Measurements from ENCODE around the gene RNASEH2B.

RNASEH2B gene

GRCh38 chr13:50907781-50908180 is 1.8 kb upstream of the RNASEH2B start:
- DNase-seq (ENCODE audit: low read depth), result no peak

GRCh38 chr13:50908371-50908770 is 1.2 kb upstream of the RNASEH2B start:
- DNase-seq (ENCODE audit: low read depth), result no peak

GRCh38 chr13:50910485-50910805 is 854 bp downstream of the RNASEH2B start:
- no peak for DNase-seq (ENCODE audit: low read depth)

- DNase-seq (ENCODE audit: low read depth), result no peak
Observed at GRCh38 chr13:50911081-50911631, 1.6 kb downstream of the RNASEH2B start.

GRCh38 chr13:50911937-50912795 is 2.6 kb downstream of the RNASEH2B start:
- DNase-seq (ENCODE audit: low read depth), result peak; percentile 71

GRCh38 chr13:50912851-50913250 is 3.3 kb downstream of the RNASEH2B start:
- DNase-seq (ENCODE audit: low read depth), result no peak

- DNase-seq (ENCODE audit: low read depth), result no peak
Observed at GRCh38 chr13:50914176-50914700, 4.6 kb downstream of the RNASEH2B start.

GRCh38 chr13:50914848-50915247 is 5.3 kb downstream of the RNASEH2B start:
- DNase-seq (ENCODE audit: low read depth), result no peak

GRCh38 chr13:50915565-50915964 is 6.0 kb downstream of the RNASEH2B start:
- no peak for DNase-seq (ENCODE audit: low read depth)

- no peak for DNase-seq (ENCODE audit: low read depth)
Observed at GRCh38 chr13:50916701-50917184, 7.2 kb downstream of the RNASEH2B start.

GRCh38 chr13:50917572-50917971 is 8.0 kb downstream of the RNASEH2B start:
- DNase-seq (ENCODE audit: low read depth), result no peak

- DNase-seq (ENCODE audit: low read depth), result no peak
Observed at GRCh38 chr13:50918567-50918966, 9.0 kb downstream of the RNASEH2B start.

GRCh38 chr13:50919277-50919676 is 9.7 kb downstream of the RNASEH2B start:
- no peak for DNase-seq (ENCODE audit: low read depth)

GRCh38 chr13:50921706-50922105 is 12.1 kb downstream of the RNASEH2B start:
- DNase-seq (ENCODE audit: low read depth), result no peak

- no peak for DNase-seq (ENCODE audit: low read depth)
Observed at GRCh38 chr13:50923272-50923671, 13.7 kb downstream of the RNASEH2B start.

GRCh38 chr13:50924025-50924424 is 14.4 kb downstream of the RNASEH2B start:
- no peak for DNase-seq (ENCODE audit: low read depth)

GRCh38 chr13:50927701-50928100 is 18.1 kb downstream of the RNASEH2B start:
- no peak for DNase-seq (ENCODE audit: low read depth)

- DNase-seq (ENCODE audit: low read depth), result no peak
Observed at GRCh38 chr13:50928102-50928501, 18.5 kb downstream of the RNASEH2B start.

- no peak for DNase-seq (ENCODE audit: low read depth)
Observed at GRCh38 chr13:50928659-50929462, 19.3 kb downstream of the RNASEH2B start.

GRCh38 chr13:50932091-50932490 is 22.5 kb downstream of the RNASEH2B start:
- no peak for DNase-seq (ENCODE audit: low read depth)

GRCh38 chr13:50934735-50935435 is 25.3 kb downstream of the RNASEH2B start:
- no peak for DNase-seq (ENCODE audit: low read depth)

GRCh38 chr13:50936679-50937078 is 27.1 kb downstream of the RNASEH2B start:
- no peak for DNase-seq (ENCODE audit: low read depth)

Data from T-helper 22 cell (primary cell).